ENCODE data around the gene ST7. TPM values are rescaled to one million over a fixed set of nuclear protein-coding genes. Genes with fewer than 3 reads are reported as not detected.

ST7 gene
- total RNA-seq, 2 experiments from 2014 or later = 9.6 to 10.7 TPM

DNA sequence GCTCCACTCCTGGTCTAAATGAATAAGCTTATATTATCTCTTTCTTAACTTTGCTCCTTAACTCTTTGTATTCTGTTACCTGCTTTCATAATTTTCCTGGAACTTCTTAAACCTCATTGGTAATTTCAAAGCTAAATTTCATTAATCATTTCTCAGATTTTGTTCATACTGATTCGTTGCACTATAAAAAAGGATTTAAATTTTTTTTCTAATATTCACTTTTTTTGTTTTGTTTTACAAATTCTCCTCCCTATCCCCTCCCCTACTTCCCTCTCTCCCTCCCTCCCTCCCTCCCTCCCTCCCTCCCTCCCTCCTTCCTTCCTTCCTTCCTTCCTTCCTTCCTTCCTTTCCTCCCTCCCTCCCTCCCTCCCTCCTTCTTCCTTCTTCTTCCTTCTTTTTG is 14.7 kb downstream of the ST7 start:
- Histone ChIP-seq H3K79me2 (ENCODE audit: insufficient read depth, low read depth, low read length) (no peaks in the 10 kb centered on the region), H4K20me1 (ENCODE audit: insufficient read depth, low read length) (peaks cover 8% of the 10 kb centered on the region), H3K9me3 (ENCODE audit: low read length) (no peaks in the 10 kb centered on the region), H3K4me3 (ENCODE audit: low read depth, low read length, poor library complexity, severe bottlenecking) (no peak overlapping the region), H3K4me1 (ENCODE audit: insufficient read depth, low read length, poor library complexity, severe bottlenecking) (no peaks in the 10 kb centered on the region), H2AFZ (ENCODE audit: low read length) (no peak overlapping the region), H3K36me3 (ENCODE audit: insufficient read depth, low read length) (no peaks in the 10 kb centered on the region), H3K27ac (ENCODE audit: low read depth, low read length, poor library complexity, severe bottlenecking) (no peak overlapping the region), H3K4me2 (ENCODE audit: low read length) (no peak overlapping the region), H3K9me2 (ENCODE audit: insufficient read depth, low read length) (no peaks in the 10 kb centered on the region)
- intact Hi-C loops (cut with micrococcal nuclease; ENCODE audit: unreplicated experiment) = no loop called here
- no peak for DNase-seq (ENCODE audit: low spot score)
- CTCF ChIA-PET (ENCODE audit: unreplicated experiment) = no interaction called here
- TF ChIP-seq EZH2phosphoT487 (IDR thresholded peaks at IDR 0.05; ENCODE audit: borderline replicate concordance, low read depth, low read length) = no peak
- TF ChIP-seq, protein P1, sequence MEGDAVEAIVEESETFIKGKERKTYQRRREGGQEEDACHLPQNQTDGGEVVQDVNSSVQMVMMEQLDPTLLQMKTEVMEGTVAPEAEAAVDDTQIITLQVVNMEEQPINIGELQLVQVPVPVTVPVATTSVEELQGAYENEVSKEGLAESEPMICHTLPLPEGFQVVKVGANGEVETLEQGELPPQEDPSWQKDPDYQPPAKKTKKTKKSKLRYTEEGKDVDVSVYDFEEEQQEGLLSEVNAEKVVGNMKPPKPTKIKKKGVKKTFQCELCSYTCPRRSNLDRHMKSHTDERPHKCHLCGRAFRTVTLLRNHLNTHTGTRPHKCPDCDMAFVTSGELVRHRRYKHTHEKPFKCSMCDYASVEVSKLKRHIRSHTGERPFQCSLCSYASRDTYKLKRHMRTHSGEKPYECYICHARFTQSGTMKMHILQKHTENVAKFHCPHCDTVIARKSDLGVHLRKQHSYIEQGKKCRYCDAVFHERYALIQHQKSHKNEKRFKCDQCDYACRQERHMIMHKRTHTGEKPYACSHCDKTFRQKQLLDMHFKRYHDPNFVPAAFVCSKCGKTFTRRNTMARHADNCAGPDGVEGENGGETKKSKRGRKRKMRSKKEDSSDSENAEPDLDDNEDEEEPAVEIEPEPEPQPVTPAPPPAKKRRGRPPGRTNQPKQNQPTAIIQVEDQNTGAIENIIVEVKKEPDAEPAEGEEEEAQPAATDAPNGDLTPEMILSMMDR (conservative IDR thresholded peaks at IDR 0.05; ENCODE audit: low read length) = no peak
- BruUV-seq (replicated peaks) = no TSS peak
- POLR2A ChIA-PET = interaction anchor here (0.8 to 1.4 kb wide), 3 partner anchors 11 to 89 kb away, joined by 4 read pairs; no protein-coding TSS in a partner anchor

DNA sequence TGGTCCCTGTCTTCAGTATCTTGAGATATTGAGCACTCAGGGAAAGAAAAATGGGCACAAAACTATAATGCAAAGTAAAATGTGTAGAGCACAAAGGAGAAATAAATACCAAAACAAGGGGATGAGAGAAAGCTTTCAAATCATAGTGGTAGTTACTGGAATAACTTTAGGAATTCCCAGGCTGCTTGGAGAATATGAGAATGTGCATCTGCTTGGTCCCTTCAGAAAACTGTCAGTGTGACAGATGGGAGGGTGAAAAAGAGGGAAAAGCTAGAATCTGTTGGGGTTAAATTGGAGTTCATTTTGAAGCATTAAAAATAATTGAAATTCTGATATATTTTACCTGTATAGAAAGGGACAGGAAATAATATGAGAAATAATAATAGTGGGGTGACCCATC is 15.3 kb downstream of the ST7 start:
- no peaks in the 10 kb centered on the region for H3K9me3 ChIP-seq (ENCODE audit: low read length)
- ChIA-PET POLR2A (interaction anchor here (1.4 kb wide), 1 partner anchor 14 kb away, joined by 4 read pairs; no protein-coding TSS in a partner anchor), CTCF (ENCODE audit: unreplicated experiment) (no interaction called here)
- TF ChIP-seq, protein P1 (conservative IDR thresholded peaks at IDR 0.05; ENCODE audit: low read length) = no peak
- TF ChIP-seq EZH2phosphoT487 (IDR thresholded peaks at IDR 0.05; ENCODE audit: borderline replicate concordance, low read depth, low read length) = no peak
- DNase-seq (ENCODE audit: low spot score) = no peak
- H3K4me1 ChIP-seq (ENCODE audit: insufficient read depth, low read length, poor library complexity, severe bottlenecking) = no peaks in the 10 kb centered on the region
- BruUV-seq (replicated peaks) = no TSS peak
- no peak overlapping the region for H3K4me3 ChIP-seq (ENCODE audit: low read depth, low read length, poor library complexity, severe bottlenecking)
- no peaks in the 10 kb centered on the region for H3K36me3 ChIP-seq (ENCODE audit: insufficient read depth, low read length)
- no peak overlapping the region for H3K27ac ChIP-seq (ENCODE audit: low read depth, low read length, poor library complexity, severe bottlenecking)
- H2AFZ ChIP-seq (ENCODE audit: low read length) = no peak overlapping the region
- intact Hi-C loops (cut with micrococcal nuclease; ENCODE audit: unreplicated experiment) = no loop called here
- no peak overlapping the region for H3K4me2 ChIP-seq (ENCODE audit: low read length)
- no peaks in the 10 kb centered on the region for H3K79me2 ChIP-seq (ENCODE audit: insufficient read depth, low read depth, low read length)
- H3K9me2 ChIP-seq (ENCODE audit: insufficient read depth, low read length) = no peaks in the 10 kb centered on the region
- H4K20me1 ChIP-seq (ENCODE audit: insufficient read depth, low read length) = peaks cover 8% of the 10 kb centered on the region

DNA sequence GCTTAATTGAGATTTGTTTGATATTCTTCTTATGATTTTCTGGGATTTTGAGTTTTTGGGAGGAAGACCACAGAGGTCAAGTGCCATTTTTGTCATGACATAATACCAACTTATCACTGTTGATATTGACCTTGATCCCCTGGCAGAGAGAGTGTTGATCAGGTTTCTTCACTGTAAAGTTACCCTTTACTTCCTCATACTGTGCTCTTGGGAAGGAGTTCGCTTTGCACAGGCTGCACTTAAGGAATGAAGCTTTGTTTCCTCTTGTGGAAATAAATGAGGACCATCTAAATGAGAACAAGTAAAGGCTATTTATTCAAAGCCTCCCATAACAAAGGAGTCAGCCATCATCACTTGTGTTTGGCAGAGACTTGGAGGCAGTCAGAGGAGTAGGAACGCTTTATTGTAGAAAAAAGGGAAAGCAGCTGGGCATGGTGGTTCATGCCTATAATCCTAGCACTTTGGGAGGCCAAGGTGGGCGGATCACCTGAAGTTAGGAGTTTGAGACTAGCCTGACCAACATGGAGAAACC is 16.1 kb downstream of the ST7 start:
- H3K79me2 ChIP-seq (ENCODE audit: insufficient read depth, low read depth, low read length) = no peaks in the 10 kb centered on the region

More for the DNA sequence above, 16.1 kb downstream of the ST7 start:
- Histone ChIP-seq H2AFZ (ENCODE audit: low read length) (no peak overlapping the region), H3K9me2 (ENCODE audit: insufficient read depth, low read length) (no peaks in the 10 kb centered on the region), H3K4me1 (ENCODE audit: insufficient read depth, low read length, poor library complexity, severe bottlenecking) (no peaks in the 10 kb centered on the region), H3K4me2 (ENCODE audit: low read length) (no peak overlapping the region), H3K4me3 (ENCODE audit: low read depth, low read length, poor library complexity, severe bottlenecking) (no peak overlapping the region), H3K36me3 (ENCODE audit: insufficient read depth, low read length) (no peaks in the 10 kb centered on the region), H4K20me1 (ENCODE audit: insufficient read depth, low read length) (peaks cover 8% of the 10 kb centered on the region), H3K27ac (ENCODE audit: low read depth, low read length, poor library complexity, severe bottlenecking) (no peak overlapping the region), H3K9me3 (ENCODE audit: low read length) (no peaks in the 10 kb centered on the region)
- ChIA-PET CTCF (ENCODE audit: unreplicated experiment) (interaction anchor here (1.2 kb wide), 1 partner anchor 15 kb away, joined by 5 read pairs; no protein-coding TSS in a partner anchor), POLR2A (interaction anchor here (1.4 kb wide), 1 partner anchor 10 kb away, joined by 3 read pairs; no protein-coding TSS in a partner anchor)
- no TSS peak for BruUV-seq (replicated peaks)
- intact Hi-C loops (cut with micrococcal nuclease; ENCODE audit: unreplicated experiment) = no loop called here
- TF ChIP-seq, protein P1 (conservative IDR thresholded peaks at IDR 0.05; ENCODE audit: low read length) = no peak
- no peak for TF ChIP-seq EZH2phosphoT487 (IDR thresholded peaks at IDR 0.05; ENCODE audit: borderline replicate concordance, low read depth, low read length)
- no peak for DNase-seq (ENCODE audit: low spot score)

Data from OCI-LY7 (cell line).